OCI-M1 (cell line): Measurements from ENCODE around the gene CTRL.
"Not testable (repeated sequence)": the region's sequence is repeated elsewhere in the genome, so short reads cannot be mapped to it uniquely, and the experiment has no call there.

ENCODE experiments used
- DNase-seq: peaks from one replicate; lab custom pipeline; 2025; lab: John Stamatoyannopoulos, UW

Gene CTRL

DNA sequence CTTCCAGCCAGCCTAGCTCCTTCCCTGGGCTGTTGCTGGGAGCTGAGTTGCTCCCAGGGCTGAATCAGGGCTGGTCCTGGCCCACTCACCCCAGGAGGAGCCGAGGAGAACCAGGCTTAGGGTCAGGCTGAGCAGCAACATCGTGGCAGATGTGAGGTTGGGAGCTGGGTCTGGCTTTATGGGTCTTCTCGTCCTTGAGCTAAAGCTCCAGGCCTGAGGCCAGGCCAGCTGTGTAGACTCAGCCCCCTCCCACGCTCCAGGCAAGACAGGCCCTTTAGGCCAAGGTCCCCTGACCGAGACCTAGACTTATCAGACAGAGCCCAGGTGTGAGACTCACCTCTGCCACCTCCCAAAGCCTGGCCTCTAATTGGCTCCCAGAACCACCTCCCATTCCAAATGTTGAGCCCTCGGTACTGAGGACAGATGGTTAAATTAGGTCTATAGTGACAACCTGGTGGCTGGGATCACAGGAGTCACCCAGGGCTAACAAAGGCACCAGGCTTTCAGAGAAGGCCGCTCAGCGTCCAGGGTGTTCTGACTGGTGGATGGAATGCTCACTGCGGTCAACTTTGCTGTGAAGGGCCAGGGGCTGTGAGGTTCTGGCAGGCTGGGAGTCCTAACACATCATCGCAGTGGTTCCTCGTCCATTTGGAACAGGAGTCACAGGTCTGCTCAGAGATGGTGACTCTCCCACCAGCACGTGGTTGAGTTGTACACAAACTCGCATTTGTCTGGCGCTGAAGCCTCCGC lies at the start of gene CTRL:
TSS of gene CTRL (minus strand) at position 151 of the 750 bp plus-strand sequence. CDS start at position 141, 10 bp downstream.
- DNase-seq: no peak

DNA sequence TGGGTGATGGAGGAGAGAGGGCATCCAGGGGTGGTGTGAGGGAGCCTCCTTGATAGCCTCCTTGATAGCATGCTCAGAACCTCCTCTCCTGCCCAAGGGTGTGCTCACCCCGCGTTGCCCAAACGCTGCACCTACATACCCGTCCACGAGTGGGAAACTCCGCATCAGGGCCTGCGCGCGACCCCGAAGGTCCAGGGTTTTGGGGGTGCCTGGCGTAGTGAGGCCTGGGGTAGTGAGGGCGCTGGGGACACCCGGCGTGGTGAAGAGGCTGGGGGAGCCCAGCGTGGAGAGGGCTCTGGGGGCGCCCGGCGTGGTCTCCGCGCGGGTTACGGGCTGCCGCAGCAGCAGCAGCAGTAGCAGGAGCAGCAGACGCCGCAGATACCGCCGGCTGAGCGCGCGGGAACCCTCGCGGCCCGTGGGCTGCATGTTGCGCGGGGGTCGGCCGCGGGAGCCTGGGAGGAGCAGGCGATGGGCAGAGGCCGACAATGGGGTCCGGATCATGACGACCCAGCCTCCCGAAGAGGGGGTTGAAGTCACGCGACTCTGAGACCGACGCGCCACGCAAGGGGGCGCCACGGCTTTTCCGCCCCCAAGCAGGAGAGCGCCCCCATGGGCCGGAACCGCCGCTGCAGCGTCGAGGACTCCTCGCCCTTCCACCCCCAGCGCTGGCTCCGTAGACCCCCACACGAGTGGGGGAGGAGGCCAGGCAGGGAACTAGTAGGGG lies 48.5 kb upstream of the CTRL start, which contains the start of gene DPEP3:
TSS of gene DPEP3 (minus strand) at position 545 of the 724 bp plus-strand sequence. CDS start at position 426, 119 bp downstream.
- DNase-seq: no peak

DNA sequence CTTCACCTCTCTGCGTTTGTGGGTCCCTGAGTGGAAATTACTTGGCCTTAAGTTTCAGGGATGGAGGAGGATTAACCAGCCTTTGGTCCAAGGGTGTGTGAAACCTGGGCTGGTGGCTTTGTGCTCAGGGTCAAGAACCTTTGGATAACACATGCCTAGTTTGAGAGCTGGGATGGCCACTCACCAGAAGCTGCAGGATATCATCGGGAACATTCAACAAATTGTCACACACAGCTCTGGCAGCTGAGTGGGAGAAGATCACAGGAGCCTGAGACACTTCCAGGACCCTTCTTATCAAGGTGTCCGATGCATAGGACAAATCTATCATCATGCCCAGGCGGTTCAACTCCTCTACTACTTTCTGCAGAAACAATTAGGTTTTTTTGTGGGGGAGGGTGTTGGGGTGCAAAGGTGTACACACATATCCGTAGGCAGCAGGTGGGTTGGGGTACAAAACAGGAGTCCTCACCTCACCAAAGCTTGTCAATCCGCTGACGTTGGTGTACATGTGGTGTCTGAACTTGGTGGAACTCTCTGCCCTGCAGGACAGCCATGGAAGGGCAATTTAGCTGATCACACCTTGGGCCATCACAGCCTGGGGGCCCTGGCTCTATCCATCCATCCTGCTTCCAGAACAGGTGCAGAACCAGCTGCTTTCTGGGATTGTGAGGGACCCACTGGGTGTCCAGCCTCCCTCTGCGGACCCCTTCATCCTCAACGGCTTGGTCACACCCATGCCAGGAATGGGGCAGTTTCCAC lies 46.0 kb upstream of the CTRL start:
- no peak for DNase-seq

DNA sequence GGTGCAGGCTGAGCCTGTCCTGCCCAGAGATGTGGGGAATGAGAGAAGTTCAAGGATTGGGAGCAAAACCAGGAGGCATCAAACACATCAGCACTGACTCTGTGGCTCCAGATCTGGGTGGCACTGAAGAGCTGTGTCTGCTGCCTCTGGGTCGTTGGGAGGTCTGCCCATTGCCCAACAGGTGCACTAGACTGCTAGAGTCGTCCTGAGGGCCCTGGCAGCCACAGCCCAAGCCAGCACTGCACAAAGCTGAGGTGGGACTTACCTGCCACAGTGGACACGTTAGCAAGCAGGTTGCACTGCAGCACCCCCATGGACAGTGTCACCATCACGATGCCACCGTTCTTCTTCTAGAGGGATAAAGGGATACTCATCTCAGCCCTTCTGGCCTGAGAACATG lies 45.3 kb upstream of the CTRL start:
- no peak for DNase-seq

DNA sequence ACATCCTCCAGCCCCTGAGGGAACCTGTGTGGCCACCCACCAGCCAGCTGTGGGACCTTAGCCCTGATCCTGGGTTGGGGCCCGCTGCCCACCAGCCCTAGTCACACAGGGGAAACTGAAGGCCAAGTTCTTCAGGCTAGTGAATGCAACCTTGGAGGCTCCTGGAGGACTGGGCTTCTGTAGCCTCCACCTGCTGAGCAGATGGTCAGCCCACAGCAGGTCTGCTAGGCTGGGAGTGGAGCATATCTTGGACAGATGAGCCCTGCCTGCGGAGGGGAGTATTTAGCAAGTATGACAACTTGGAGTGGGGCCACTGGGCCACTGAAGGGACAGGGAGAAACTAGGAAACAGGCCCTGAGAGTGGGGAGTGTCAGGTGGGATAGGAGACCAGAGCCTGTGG lies 44.5 kb upstream of the CTRL start:
- no peak for DNase-seq

DNA sequence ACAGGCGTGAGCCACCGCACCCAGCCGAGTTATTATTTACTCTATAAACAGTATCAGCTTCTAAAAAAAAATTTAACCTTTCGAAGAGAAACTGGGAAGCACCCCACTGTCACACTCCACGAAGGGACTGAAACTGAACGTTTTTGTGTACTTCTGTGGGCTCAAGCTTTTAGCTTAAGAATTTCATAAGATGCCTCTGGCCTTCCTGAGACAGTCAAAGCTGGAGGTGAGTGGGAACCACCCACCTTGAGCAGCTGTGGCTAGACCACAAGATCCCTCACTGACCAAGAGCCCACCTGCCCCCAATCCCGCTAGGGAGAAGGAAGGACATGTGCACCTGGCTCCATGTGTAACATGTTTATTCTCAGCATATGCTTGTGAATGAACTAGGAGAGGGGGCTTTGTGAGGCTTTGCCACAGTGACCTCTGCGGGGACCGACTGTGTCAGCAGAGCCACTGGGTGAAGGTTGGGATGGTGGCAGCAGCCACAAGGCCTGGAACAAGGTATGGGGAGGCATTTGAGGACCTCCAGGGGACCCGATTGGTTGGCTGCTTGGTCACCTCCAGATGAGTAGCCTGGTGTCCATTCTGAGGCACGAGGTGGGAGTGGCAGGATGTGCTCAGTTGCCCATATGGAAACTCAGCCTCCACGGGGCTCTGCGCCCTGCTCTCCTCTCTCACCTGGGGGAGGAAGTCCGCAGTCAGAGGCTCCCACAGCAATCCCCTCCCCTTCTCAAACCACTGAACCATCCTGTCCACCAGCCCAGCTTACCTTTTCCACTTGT lies 43.9 kb upstream of the CTRL start:
- no peak for DNase-seq

DNA sequence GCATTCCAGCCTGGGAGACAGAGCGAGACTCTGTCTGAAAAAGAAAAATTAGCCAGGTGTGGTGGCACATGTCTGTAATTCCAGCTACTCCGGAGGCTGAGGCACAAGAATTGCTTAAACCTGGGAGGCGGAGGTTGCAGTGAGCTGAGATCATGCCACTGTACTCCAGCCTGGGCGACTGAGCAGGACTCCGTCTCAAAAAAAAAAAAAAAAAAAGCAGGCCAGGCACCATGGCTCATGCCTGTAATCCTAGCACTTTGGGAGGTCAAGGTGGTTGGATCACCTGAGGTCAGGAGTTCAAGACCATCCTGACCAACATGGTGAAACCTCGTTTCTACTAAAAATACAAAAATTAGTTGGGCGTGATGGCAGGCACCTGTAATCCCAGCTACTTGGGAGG lies 40.6 kb upstream of the CTRL start:
- not testable (repeated sequence) for DNase-seq

DNA sequence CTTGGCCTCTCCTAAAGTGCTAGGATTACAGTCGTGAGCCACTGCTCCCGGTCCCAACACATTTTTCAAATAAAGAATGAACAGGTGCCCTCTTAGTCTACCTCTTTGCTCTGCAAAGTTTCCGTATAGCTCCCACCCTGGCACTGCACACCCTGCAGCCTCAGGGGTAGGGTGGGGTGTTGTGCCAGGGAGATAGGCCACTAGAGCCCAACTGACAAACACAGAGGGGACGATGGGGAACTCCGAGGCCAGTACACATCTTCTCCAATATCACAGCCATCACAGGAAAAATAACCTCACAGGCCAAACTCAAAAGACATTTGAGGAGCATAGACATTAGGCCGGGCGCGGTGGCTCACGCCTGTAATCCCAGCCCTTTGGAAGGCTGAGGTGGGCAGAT lies 39.4 kb upstream of the CTRL start:
- DNase-seq: no peak

DNA sequence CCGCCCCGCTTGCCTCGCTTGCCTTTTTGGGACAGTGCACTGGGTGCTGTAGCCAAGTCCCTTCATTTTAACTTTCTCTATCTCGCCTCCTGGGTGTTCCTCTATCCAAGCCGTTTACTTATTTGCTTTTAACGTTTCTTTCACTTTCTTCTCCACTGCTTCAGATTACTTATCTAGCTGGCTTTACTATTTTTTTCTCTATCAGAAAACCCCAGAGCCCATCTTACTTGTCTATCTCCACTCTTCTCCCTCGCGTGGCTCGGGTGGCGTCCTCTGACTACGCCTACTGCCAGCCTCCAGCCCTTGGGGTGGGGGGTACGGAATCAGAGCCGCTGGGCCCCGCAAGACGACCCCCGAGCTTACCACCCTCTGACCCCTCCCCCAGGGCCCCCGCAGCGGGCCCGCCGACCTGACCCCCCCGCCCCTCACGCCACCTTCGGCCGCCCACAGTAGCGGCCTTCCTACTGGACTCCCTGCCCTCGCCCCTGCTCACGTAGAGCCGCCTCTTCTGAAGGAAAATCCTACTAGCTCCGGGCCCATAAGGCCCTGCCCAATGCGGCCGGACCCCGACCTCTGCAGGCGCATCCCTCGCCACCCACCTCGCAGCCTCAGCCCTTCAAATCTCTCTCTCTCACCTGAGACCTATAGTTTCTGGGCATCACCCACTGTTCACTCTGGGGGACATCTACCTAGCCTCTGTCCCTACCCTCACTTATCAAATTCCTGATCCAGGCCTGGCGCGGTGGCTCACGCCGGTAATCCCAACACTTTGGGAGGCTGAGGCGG lies 37.8 kb upstream of the CTRL start:
- DNase-seq: peak; percentile 74

DNA sequence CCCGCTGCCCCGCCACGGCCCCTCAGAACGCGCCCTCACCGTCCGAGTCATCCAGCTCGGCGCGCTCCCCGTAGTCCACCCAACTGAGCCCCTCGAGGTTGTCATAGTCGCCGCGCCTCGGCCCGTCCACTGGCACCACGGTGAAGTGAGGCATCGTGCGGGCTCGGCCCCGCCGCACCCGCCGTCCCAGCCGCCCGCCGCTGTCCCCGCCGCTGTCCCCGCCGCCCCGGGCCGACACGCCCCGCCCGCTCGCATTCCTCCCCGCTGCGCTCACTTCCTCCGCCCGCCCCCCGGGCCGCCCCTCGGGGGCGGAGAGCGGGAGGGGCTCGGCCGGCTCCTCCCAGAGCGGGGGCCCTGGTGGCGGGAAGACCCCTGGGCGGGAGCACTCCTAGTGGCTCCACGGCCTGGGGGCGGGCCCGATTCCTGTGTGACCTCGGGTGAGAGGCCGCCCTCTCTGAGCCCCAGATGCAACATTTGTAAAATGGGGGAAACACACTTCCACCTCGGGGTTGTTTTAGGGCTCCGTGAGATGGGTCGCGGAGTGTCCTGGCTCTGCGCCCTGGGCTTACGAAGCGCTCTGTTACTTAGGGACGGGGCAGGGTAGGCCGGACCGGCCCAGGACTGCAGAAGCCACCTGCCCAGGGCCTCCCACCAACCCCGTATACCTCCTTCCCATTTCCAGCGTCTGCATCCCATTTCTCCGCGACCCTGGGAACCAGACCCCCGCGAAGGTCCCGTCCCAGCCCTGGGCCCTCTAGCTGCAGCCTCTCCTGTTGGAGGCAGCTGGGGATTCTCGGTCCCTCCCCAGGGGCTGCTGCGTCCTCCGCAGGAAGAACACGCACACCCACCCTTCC lies 37.0 kb upstream of the CTRL start, which contains the start of gene SLC12A4:
TSS of gene SLC12A4 (minus strand) at position 238 of the 854 bp plus-strand sequence. CDS start at position 154, 84 bp downstream.
- peak; percentile 90 for DNase-seq

DNA sequence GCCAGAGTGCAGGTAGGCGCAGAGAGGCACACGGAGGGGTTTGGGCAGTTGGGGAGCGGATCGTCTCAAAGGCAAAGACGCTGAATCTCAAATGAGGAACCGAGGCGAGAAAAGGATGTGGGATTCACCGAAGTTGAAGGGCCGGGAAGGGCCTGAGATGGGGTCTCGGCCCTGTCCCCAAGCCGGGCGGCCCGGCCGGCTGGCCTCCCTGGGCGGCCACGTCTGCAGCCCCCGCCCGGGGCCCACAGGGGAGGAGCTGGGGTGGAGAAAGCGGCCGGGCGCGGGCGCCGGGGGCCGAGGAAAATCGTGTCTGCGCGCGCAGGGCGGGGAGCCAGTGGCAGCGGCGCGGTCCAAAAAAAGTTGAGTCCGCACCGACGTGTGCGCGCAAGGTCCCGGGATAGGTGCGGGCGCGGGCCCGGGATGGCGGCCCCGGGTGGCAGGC lies 36.3 kb upstream of the CTRL start:
- DNase-seq: peak; percentile 62

DNA sequence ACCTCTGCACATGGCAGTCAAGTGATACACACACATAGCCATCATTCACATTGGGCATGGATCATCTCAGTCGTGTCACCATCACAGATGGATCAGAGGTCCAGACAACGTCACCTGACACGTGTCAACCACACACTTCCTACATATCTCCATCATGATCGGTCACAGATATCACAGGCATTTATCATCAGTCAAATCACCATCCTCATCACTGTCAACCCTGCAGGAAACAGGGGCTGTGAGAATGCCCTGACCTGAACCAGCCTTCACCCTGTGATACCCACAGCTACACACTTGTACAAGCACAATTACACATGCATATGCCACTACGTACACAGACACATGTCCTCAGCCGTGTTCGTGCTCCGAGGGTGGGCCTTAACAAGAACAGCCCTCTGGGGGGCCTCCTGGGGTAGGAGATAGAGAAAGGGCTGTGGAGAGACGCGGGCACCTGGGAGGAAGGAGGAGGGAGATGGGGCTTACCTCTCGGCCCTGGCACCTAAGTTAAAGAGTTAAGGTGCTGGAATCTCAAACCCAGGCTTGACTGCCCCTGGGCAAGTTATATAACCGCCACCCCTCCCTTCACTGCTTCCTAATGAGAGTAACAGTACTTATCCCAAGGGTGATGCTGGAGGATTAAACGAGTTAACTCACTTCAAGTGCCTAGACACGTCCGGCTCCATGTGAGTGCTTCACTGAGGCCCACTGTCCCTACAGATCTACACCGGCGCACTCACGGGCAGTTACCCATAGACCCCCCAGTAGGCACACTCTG lies 35.7 kb upstream of the CTRL start:
- DNase-seq: no peak

DNA sequence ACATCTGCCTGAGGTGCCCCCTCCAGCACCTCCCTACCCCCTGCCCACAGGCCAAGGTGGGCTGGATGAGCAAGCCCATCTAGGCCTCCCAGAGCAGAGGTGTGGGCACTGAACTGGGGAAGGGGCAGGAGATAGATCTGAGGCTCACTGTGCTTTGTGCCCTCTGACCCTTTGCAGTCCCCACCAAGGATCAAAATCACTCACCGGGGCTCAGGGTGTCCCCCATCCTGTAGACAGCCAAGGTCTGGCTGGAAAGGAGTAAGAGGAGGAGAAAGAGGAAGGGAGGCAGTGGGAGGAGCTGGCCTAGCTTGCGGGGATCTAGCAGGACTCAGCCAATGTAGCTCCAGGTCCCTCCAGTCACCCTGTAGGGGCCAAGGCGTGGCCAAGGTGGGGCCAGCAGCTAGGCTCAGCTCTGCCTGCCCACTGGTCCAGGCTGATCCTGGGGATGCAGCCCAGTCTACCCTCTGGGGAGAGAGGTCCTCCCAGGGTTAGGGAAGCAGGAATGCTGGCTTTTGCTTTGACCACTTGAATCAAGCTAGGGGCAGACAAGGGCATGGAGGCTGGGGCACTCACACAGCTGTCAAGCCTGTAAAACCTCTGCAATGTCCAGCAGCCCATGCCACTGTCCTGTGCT lies 35.0 kb upstream of the CTRL start:
- DNase-seq: peak; percentile 16

DNA sequence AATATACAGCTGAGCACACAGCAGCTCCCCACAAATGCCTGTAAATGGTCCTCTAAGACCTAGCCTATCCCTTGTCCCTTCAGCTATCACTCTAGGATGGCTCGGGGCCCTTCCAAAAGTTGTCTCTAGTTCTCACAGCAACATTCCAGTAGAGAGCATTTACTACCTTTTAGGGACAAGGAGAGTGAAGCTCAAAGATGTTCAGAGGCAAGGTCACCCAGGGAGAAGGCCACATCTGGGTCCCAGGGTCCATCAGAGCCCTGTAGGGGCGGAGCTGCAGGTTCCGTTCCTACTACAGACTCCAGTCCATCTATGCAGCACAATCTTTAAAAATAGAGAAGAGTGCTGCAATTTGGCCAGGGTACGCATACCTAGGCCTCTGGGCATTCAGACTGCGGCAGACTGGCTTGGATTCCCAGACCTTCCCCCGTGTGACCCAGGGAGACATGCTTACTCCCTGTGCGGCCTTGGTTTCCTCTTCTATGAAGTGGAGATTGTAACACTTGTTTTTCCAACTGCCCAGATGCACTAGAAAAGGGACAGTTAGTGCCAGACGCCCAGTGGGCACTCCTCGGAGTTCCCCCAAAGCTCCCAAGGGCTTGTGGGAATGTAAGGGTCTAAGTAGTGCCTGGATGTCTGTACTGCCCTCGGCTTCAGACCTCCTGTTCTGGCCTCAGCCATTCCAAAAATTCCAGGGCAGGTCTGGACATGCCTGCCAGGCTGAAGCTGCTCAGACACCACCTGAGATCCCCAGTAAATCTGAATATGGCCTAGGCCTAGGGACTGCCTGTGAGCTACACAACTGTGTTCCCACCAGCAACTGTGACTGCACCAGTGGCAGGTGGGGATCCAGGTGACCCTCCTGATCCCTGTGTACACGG lies 34.2 kb upstream of the CTRL start:
- no peak for DNase-seq

DNA sequence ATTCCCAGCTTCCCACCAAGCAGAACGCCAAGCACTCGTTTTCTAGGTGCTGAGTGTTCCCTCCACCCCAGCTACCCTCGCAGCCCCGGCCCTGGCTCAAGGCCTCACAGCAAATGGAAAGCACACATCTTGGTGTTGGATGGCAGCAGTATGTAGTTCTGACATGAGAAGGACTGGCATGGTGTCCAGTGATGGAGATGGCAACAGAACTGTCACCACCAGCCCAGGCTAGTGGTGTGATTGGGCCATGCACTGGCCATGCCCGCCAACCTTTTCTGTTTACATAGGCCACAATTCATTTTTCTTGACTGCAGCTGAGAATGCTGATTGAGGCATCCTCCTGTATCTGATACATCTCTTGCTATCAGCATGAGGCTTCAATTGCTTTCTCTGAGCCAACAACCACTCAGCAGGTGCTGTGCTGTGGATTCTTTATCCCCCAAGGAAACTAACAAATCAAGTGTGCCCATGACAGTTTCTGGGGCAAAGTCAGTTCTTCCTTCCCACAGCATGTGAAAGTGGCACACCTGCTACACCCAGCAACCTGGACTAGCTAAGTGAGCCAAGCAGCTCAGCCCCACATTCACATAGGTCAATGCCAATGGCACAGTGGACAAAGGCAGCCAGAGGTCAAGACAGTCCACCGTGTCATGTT lies 32.9 kb upstream of the CTRL start:
- no peak for DNase-seq

DNA sequence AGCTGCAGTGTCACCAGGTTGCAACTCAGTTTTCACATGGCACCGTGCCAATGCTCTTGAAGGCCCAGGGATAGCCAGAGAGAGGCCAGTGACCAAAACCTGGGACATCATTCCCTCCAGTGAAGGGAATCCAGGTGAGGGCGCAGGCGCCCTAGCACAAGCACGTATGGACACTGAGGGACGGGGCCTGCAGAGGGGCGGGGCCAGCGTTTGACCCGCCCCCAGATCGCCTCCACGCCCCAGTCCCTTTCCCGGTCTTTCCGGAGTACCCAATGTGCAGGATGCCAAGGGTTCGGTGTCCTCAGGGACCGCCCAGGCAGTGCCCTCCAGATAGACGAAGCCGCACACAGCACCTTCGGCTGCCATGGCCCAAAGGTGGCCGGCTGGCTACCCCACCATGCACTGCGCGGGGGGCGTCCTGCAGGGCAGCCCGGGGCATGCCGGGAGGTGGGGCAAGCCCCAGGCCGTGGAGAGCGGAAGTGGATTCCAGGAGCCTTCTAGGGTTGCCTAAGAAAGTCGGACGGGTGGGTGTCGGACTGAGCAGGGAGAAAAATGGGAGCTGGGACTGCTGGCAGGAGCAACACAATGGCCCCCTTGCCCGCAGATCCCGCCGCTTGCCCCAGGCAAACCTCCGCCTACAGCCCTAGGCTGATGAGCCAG lies 32.1 kb upstream of the CTRL start:
- DNase-seq: no peak

DNA sequence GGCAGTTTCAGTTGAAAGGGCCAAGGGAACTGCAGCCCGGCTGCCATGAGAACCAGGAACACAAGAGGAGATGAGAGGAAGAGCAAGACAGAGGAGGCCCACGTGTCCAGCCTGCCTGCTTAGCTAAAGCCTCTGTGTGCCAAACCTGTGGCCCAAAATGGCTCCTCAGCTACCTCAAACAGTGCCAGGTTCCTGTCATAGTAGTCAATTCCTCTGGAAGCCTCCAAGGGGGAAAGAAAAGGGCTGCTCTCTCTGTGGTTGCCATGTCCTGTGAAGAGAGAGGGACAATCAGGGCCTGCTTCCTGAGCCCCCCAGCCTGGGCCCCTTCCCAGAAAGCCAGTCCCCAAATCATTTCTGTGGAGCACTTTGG lies 31.6 kb upstream of the CTRL start:
- no peak for DNase-seq
